ENCODE measurements around the gene DCTN4.
"Not testable (repeated sequence)": the region's sequence is repeated elsewhere in the genome, so short reads cannot be mapped to it uniquely, and the experiment has no call there.

The DCTN4 gene

DNA sequence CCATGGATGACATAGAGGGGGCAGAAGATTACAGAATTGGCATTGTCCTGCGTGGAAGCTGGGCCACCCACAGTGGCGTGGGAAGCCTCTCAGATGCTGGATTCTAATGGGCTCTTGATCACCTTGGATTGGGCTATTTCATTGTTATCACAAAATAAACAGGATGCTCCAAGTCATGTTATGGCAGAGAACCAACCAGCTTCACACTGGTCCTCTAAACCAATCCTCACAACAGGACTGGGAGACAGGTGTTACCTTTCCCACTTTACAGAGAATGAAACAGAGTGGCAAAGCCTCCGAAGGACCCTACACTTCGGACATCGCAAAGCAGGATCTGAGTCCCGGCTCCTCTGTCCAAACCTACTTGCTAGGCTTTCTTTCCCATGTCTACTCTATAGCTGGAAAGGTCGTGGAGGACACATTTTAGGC is 19.3 kb upstream of the DCTN4 start:
- no peak for DNase-seq

DNA sequence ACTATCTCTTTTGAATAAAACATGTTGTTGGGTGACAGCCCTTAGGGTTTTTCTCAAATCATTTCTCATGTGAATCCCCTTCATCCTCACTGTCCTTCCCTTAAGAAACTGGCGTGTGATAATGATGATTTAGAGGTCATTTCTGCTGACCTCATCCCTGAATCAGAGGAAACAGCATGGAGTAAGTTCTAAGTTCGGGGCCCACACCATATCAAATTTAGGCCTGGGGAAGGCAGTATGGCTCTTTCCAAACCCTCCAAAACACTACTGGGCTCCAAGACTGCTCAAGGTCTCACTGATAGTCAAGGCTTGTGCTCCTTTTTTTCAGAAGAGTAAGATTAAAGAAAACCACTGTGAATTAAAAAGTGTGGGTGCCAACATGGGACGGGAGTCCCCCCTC is 18.9 kb upstream of the DCTN4 start:
- DNase-seq = no peak

DNA sequence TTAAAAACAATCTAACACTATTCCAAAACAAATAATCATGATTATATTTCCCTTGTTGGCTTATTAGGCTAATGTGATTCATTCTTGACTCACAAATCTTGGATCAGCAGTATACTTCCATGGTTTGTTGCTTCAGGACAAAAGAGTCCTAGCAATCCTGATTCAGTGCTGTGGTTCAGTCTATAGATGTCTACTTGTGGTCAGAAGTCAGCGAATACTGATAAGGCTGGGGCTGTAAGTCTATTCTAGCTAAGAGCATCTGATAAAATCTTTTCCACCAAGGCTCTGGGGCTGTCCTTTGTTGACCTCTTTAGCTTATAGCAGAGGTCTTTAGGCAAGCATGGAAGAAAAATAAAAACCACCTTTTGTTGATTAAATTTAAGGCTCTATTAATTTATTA is 15.3 kb upstream of the DCTN4 start:
- no peak for DNase-seq

DNA sequence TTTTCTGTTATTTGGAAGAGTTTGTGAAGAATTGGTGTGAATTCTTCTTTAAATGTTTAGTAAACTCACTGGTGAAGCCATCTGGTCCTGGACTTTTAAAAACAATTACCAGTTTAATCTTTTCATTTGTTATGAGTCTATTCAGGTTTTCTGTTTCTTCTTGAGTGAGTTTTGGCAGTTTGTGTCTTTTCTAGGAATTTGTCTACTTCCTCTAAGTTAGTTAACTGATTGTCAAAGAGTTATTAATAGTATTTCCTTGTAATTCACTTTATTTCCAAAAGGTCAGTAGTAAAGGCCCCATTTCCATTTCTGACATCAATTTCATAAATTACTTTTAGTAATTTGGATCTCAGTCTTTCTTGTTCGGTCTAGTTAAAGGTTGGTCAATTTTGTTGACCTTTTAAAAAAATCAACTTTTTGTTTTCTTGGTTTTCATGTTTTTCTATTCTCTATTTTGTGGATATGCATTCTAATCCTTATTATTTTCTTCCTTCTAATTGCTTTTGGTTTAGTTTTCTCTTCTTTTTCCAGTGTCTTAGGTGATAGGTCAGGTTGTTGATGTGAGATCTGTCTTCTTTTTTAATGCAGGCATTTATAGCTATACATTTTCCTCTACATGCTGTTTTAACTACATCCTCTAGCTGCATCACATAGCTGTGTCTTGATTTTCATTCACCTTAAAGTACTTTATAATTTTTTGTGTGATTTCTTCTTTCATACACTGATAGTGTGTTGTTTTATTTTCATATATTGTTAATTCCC is 12.4 kb upstream of the DCTN4 start:
- DNase-seq = no peak

DNA sequence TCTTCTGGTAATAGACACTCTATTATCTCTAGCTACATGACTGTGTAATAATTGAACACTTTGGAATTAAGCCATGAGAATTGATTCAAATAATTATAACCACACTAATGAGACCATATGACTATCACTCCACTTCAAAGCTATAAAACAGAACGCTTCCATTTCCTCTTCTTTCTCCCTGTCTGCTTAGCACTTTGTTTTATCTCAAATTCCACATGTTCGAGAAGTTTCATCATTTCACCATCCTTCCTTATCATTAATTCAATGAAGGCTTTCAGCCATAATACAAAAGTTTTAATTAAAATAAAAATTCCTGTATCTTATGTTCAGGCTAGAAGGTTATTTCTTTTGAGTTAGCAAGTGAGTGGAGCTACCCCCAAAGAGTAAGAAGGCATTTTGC is 7.4 kb upstream of the DCTN4 start:
- DNase-seq = no peak

DNA sequence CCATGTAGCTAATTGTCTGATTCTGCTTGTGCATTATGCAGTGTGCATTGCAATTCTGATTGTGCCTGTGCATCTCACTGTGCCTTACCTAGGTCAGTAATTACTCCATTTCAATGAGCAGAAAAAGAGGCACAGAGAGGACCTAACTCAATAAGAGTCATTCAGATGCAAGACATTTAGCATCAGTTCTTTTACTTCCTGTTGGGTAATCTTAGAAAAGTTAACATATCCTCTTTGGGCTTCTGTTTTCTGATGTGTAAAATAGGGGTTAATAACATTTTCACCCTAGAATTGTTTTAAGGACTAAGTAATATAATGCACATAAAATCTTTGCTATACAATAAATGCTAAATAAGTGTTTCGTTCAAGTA is 7.0 kb upstream of the DCTN4 start:
- no peak for DNase-seq

DNA sequence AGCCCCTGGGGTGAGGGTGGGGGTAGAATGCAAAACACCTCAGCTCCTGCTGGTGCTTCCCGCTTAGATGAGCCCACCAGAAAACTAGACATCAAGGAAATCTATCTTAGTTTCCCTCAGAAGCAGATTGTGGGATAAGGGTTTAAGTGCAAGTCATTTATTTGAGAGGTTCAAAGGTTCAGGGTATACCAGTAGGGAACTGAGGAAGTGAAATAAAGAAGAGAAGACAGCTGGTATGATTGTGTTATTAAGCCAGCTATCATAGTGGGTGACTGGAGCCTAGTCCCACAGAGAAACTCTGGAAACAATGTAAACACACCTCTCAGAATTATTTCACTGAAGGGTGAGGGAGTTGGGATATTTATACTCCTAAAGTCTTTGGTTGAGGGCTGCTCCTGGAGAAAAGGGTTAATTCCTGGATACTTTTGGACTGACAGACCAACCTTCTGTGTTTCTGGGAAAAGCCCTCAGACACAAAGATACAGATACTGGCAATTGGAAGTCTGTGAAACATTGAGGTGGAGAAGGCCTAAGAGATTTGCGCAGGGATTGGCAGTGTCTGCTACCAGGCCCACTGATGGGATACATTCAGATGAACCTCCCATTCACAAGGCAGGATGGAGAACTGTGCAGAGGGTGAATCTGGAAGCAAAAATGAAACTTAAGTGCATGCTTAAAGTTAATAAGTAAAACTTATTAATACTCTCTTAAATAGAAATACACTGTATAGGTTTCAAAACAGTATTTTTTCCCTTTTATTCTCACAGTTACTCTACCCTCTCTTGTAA is 6.4 kb upstream of the DCTN4 start:
- DNase-seq = no peak

DNA sequence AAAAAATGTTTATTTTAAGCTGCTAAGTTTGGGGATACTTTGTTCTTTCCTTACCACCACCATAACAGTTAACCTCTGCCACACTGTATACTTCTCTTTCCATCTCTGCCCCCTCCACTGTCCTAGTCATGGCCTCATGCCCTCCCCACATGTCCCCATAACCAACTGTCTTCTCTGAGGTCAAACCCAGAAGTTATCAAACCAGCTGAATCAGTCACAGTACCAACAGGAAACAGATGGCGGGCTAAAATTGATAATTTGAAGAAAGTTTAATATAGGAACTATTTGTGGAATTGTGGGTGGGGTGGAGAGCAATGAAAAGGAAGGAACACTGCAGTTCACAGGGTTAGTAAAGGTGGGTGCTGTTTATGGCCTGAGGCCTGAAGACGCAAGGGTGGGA is 5.7 kb upstream of the DCTN4 start:
- DNase-seq = no peak

DNA sequence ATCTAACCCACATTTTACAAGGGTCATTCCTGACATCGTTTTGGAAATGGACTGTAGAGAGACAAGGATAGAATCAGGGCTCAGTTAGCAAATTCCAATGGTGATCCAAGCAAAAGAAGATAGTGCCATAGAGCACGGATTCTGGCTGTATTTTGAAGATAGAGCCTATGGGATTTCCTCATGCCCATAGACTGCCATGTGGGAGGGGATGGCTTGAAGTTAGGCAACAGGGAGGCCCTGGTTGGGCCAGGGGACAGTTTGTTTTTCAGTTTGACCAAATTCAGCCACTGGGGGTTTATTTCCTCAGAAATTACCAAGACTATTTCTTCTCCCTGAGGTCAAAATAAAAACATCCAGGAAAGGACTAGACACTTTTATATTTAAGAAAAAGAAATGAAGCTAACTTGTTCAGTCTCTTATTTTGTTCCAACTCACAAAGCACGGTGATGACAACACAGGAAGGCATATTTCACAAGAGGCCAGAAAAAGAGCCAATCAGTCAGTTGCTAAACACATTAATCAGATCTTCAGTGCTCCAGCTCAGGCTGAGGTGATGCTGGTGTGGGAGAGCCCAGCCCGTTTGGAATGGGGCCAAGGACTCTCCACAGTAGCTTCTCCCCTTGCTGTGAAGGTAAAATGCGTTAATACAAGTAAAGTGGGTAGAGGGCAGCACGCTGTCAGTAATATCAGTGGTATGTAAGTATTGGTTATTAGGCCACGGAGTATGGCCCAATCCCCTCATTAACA is 4.4 kb upstream of the DCTN4 start:
- no peak for DNase-seq

DNA sequence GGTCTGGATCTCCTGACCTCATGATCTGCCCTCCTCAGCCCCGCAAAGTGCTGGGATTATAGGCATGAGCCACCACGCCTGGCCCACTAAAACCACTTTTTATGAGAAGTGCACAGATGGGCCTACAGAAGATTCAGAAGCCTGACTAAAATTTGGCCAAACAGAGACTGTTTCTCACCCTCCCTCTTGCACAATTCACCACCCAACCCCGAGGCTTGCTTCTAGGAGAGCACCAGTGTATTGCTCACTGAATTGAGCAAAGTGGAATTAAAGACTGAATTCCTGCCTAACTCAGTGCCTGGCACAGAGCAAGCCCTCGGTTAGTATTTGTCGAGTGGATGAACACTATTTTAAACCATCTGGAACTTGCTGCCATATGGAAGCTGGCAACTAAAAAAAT is 3.4 kb upstream of the DCTN4 start:
- no peak for DNase-seq

DNA sequence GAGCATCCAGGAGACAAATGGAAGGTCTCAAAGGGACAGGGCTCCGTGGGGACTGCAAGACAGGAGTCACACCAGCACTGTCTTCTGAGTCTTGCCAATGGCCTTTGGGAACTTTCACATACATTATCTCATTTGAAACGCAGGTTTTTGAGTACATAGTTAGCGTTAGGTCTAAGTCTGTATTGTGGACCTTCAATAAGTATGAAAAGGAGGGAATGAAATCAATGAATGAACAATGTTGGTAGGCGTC is 442 bp upstream of the DCTN4 start:
- no peak for DNase-seq

DNA sequence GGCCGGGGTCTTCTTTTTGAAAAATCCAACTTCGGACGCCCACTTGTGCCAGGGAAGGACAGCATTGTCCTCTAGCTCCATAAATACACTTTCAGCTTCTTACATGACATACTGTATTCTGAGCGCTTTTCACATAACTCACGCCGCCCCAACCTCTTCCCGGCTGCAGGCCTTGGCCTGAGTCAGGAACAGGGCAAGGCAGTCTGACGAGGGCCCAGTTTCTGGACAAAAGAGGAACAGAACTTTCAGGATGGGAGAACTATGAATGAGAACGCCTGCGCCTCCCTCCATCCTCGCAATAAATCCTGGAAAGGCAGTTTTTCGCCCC is 650 bp downstream of the DCTN4 start:
- DNase-seq = no peak

DNA sequence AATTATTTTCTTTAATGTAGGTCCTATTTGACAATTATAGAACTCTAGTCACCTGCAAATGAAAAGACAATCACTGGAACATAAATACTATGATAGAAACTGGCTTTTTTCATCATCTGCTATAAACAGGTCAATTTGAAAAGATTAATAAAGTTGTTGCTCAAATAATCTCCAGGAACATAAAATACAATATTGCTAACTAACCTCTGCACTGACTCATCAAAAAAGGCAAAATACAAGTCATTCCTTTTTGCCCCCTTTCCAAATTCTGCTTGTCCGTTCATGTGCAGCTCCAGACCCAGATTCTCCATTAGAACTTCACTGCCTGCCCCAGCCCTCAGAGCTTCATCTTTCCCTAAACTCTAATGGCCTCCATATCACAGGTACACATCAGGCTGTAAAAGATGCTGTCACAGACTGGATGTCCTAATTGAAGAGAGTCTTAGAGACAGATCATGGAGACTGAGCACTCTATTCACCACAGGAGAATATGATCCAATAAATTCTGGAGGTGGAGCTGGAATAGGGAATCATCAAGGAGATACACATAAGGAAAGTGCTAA is 1.6 kb downstream of the DCTN4 start:
- DNase-seq = no peak

DNA sequence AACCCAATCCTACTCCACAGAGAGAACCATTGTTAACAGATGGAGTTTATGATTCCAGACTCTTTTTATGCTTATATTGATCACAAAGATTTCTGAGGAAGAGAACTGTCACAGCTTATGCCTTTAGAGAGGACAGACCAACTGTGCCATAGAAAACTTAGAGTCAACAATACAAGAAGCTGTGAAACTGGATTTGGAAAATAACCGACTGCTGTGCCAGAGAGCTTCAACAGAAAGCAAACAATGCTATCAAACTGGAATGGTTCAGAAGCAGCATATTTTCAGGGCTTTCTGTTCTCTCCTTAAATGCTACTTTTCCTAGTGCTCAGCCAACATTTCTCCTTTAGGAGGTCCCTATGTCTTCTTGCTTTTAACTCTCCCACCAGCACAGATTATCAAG is 5.0 kb downstream of the DCTN4 start:
- no peak for DNase-seq

DNA sequence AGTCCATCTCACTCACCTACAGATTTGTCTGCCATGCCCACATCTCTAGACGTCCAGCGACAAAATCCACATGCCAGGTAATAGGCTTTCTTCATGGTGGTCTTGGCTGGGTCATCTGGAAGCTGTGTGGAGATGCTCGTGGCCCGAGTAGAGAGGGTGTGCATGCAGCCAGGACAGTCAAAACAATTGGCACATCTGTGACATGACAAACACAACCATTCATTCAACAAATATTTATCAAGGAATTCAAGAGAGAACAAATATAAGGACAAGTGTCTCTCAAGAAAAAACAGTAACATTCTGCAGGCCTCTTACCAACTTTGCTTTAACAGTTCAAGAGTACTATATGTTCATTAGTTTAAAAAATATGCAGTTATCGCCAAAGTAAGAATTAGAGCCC is 5.4 kb downstream of the DCTN4 start:
- no peak for DNase-seq

DNA sequence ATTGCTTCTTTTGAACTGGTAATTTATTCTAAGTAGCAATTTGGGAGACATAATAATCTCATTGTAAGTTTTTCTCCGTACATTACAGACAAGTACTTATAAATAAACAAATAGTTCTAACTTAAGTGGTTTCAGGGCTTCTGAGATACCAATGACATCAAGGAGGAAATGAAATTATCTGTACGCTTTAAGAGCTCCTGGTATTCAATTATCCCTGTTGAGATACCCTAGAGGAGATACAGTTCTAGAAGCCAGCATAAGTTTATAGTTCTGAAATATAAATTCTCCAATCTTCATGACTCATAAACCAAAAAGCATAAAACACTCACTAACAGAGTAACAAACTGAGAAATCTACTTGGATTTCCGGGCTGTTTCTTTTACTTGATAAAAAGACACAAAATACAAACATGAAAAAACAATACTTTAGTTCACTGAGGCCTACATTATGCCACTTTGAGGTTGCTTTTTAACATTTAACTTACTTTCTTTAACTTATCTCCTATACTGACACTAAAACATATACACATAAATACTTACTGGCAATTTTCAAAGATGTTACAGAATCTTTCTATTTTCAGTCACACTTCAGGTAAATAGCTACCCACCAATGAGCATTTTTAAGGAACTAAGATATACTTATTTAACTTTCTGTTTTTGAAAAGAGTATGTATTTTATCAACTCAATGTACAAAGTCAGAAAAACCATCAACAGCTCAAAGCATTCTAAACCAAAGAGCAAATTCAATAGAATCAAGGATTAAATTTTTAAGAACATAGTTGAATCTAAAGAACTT is 7.5 kb downstream of the DCTN4 start:
- no peak for DNase-seq

DNA sequence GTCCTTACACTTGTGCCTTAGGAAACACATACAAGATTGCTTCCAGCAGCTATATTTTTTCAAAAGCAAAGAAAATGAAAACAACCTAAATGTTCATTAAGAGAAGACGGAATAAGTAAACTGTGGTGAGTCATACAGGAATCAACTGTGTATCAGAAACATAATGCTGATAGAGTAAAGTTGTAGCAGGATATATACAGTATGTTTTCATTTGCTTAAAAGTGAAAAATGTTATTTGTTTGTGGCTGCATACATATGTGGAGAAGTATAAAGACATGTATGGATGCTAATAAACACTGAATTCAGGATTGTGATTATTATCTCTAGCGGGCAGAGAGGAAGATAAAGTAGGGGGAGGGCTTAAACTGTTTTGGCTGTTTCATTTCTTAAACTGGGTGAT is 8.3 kb downstream of the DCTN4 start:
- no peak for DNase-seq

DNA sequence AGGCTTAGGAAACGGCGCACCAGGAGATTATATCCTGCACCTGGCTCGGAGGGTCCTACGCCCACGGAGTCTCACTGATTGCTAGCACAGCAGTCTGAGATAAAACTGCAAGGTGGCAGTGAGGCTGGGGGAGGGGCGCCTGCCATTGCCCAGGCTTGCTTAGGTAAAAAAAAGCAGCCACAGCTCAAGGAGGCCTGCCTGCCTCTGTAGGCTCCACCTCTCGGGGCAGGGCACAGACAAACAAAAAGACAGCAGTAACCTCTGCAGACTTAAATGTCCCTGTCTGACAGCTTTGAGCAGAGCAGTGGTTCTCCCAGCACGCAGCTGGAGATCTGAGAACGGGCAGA is 15.7 kb downstream of the DCTN4 start:
- DNase-seq = not testable (repeated sequence)

DNA sequence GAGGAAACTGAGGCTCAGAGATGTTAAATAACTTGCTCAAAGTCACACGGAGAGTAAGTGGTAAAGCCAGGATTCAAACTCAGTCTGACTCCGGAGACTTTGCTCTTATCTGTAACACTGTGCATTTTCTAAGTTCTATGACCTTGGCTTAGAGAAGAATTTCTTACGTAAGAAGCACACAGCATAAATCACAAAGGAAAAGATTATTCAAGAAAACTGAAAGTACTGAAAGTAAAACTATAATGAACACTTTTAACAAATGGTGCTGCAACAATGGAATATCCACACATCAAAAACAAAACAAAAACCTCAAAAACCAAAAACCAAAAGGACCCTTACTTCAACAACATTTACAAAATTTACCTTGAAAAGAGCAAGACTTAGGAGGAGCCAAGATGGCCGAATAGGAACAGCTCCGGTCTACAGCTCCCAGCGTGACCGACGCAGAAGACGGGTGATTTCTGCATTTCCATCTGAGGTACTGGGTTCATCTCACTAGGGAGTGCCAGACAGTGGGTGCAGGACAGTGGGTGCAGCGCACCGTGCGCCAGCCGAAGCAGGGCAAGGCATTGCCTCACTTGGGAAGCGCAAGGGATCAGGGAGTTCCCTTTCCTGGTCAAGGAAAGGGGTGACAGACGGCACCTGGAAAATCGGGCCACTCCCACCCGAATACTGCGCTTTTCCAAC is 16.2 kb downstream of the DCTN4 start:
- not testable (repeated sequence) for DNase-seq

DNA sequence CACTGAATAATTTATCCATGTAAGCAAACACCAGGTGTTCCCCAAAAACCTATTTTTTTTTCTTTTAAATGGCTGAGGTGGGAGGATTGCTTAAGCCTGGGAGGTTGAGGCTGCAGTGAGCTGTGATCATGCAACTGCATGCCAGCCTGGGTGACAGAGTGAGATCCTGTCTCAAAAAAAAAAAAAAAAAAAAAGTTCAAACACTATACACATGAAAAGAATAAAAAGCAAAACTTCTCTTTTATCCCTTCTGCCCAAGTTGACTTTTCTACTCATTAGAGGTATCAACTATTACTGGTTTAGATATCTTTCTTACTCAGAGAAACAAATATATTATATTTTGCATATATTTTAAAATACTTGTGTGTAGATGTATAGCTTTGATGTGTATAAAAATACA is 17.8 kb downstream of the DCTN4 start:
- DNase-seq = no peak

DNA sequence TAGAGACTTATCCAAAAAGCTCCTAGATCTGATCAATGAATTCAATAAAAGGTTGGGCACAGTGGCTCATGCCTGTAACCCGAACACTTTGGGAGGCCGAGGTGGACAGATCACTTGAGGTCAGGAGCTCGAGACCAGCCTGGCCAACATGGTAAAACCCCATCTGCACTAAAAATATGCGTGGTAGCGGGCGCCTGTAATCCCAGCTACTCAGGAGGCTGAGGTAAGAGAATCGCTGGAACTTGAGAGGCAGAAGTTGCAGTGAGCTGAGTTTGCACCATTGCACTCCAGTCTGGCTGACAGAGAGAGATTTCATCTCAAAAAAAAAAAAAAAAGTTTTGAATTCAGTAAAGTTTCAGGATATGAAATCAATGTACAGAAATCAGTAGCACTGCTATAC is 20.0 kb downstream of the DCTN4 start:
- DNase-seq = no peak

DNA sequence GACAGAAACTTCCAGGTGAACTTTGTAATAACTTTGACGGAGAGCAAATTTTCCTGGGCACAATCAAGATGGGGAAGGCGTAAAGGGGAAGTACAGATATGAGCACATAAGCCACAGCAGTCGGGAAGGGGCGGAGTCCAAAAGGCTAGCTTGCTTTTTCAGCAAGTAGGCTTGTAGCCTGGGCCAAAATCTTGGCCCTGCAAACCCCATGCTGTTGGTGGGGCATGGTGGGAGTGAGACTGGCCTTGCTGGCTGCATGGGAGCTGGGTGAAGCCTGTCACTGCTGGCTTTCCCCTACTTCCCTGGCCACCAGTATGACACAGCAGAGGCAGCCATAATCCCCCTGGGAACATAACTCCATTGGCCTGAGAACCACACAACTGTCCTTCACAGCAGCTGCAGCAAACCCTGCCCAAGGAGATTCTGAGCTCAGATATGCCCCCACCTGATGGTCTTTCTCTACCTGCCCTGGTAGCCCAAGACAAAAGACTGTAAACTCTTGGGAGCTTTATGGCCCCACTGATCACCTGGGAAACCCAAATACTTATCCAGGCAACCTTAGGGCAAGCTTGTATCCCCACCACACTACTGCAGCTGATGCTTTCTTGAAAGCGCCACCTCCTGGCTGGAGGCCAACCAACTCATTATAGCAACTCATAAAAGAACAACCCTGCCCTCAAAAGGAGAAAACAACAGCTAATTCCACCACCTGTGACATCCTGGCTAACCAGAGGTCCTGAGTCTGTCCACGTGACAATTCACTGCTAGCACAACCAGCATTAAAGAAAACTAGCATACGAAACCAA is 24.0 kb downstream of the DCTN4 start:
- no peak for DNase-seq
